ENCODE results near the gene GBX1.

The GBX1 gene

DNA sequence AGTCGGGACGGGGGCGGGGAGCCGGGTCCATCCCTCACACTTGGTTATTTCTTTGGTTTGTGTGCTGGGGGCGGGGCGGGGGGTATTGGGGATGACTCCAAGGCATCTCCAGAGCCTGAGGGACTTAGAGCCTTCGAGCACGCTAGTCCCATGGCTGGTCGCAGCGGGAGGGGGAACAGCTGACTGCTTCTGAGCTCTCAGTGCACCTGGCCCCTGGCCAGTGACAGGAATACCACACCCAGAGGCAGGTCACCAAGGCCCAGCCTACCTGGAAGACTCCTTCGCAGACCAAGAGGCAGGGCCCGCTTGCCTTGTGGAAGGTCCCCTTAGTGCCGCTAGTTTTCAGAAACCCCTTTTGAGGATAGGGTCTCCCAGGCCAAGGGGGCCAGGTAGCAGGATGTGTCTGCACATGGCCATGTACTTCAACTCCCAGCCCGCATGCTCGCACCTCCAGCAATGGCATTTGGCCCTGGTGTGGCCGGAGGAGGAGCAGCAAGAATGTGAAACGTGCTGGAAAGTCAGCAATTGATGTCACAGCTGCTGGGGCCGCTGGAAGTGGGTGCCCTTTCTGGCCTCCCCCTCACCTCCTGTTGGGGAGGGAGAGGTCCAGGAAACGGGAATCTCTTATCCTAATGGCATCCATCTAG, 40.9 kb downstream of the GBX1 start:
- no peak for DNase-seq (ENCODE audit: low spot score)

DNA sequence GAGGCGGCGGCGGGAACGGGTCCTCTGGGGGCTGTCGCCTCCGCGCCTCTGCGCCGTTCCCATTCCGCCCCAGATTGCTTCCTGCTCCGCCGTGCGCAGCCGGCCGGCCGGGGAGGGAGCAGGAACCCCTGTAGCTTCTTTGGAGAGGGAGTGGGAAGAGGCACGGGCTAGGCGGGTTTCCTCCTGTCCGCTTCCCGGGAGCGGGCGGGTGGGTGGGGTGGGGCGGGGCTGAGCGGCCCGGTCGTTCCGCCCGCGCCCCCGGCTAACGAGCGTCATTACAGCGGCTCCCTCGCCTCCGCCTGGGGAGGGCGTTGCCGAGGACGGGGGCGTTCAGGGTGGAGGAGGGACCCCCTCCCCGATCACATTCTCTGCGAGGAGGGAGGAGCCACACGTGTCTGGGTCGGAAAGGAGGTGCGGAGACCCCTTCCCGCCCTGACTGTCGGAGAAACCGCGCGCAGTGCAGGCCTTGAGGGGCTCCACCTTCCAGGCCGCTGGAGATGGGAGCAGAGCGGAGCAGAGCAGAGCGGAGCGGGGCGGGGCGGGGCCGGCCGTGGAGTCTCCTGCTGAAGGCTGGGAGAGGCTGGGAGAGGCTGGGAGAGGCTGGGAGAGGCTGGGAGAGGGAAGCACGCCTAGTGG, 41.5 kb downstream of the GBX1 start:
- no peak for DNase-seq (ENCODE audit: low spot score)

- DNase-seq (ENCODE audit: low spot score): no peak
These were observed 42.0 kb downstream of the GBX1 start for GRCh38 chr7:151125470-151125845.

- no peak for DNase-seq (ENCODE audit: low spot score)
These were observed 42.5 kb downstream of the GBX1 start for GRCh38 chr7:151124899-151125399.

GRCh38 chr7:151124481-151124880, 43.0 kb downstream of the GBX1 start:
- no peak for DNase-seq (ENCODE audit: low spot score)

DNA sequence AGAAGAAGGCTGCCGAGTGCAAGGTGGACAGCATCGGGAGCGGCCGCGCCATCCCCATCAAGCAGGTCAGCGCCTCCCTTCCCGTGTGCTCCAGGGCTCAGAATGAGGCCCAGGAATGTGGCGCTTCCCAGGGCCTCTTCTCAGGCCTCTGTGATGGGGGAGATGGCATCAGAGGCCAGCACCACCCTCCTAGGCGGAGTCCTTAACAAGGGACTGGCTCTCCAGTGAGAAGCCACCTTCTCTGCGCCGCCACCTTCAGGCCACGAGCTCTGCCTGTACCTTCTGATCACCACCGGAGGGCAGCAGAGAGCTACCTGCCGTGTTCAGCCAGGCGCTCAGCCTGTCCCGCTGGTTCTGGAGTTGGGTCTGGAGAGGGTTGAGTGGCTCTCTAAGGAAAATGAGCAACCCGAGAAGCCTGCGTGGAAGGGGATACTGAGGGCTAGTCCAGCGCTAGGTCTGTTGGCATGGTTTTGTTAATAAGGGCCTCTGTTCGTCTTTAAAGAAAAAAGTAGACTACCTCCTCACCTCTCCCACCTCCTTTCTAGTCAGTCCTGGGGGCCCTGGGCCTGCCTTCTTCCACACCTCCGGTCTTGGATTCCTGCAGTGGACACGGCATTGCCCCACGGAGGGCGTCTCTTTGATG, 43.6 kb downstream of the GBX1 start:
- peak; percentile 87 for DNase-seq (ENCODE audit: low spot score)

- no peak for DNase-seq (ENCODE audit: low spot score)
These were observed 44.2 kb downstream of the GBX1 start for GRCh38 chr7:151123158-151123821.

DNA sequence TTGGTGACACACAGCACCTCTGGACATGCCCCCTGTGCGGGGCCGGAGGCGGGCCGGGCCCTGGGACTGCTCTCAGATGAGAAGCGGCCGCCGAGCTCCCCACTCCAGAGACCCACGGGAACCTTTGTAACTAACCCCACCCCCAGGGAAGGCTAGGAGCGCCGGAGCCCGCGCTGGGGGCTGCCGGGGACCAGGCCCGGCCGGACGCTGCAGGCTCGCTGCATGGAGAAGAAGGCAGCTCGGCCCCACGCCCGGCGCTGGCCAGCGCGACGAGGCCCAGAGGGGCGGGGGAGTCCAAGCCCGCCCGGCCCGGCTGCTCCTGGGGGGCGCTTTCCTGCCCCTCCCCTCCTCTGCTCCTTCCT, 44.7 kb downstream of the GBX1 start:
- DNase-seq (ENCODE audit: low spot score): no peak

GRCh38 chr7:151122276-151122675, 45.2 kb downstream of the GBX1 start:
- DNase-seq (ENCODE audit: low spot score): no peak

DNA sequence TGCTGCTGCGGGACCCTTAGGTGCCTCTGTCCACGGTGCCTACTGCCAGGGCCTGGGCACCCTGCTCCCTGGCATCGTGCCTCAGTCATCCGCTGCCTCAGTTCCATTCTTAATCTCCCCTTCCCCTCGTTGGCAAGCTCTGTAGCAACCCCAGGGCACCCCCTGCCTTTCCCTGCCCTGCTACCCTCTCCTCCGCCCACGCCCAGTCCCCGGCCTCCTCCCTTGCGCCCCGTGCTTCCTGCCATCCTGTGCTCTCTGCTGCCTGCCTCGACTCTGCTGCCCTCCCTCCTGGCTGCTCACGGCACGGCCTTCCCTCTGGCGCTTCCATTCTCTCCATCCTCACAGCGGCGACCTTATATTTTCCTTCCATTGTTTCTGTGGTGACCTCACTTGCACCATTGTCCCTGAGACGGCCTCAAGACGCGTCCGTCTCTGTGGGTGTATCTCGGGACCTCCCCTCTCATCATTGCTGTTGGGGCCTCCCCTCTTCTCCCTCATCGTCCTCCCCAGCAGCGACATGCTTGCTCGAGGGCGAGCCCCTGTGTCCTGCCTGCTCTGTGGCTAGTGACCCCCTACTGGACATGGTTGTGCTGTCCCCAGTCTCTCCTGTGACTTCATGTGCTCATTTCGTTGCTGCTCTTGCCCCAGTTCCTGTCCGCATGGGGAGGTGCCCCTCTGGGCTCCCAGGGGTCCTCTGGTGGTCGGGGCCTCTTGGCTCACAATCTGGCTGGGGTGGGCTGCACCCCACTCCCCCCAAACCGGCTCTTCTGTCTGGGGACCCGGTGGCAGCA, 45.9 kb downstream of the GBX1 start:
- DNase-seq (ENCODE audit: low spot score): no peak

- no peak for DNase-seq (ENCODE audit: low spot score)
These were observed 46.6 kb downstream of the GBX1 start for GRCh38 chr7:151120896-151121295.

- no peak for DNase-seq (ENCODE audit: low spot score)
These were observed 47.6 kb downstream of the GBX1 start for GRCh38 chr7:151119902-151120301.

DNA sequence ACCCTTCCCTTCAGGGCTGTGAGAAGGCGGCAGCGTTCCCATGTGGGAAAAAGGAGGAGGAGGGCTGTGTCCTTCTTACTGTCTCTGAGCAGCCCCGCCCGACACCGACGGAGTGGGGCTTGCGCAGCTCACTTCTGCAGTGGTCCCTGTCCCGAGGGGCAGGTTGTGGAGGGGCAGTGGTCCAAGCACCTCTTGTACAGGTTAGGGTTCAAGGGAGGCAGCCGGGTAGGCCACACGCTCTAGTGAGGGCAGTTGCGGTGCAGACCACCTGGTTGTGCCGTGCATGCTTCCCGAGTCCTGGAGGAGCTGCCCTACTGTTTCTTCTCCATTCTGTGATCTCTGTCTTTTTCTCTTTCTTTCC, 48.5 kb downstream of the GBX1 start:
- DNase-seq (ENCODE audit: low spot score): no peak

DNA sequence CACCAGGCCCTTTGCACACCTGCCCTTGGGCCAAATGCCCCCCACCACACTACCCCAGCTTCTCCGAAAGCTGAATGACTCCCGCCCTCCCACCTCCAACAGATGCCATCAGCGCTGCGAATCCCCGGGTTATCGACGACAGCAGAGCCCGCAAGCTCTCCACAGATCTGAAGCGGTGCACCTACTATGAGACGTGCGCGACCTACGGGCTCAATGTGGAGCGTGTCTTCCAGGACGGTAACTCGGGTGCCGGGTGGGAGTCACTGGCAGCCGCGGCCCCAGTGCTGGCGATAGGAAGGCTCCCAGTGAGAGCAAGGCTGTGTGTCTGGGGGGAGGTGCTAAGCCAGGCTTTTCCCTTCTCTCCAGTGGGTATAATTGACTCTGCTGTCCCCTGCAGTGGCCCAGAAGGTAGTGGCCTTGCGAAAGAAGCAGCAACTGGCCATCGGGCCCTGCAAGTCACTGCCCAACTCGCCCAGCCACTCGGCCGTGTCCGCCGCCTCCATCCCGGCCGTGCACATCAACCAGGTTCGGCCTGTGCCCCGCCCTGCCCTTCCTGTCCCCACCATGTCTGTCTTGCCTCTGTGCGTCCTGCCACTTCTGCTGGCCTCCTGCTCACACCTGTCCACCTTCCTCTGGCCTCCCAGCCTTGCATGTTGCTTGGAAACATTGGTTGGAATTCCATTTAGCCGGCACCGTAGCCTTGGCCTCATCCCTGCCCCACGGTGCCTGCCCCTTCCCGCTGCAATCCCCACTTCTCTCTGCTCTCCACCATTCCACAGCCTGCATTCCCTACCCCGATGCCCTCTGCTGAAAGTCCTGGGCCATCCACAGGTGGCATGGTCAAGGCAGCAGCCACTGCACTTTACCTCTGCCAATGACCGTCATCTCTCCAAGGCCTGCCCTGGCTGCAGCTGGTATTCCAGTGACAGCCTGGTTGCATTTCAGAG, 49.1 kb downstream of the GBX1 start:
- DNase-seq (ENCODE audit: low spot score): no peak

DNA sequence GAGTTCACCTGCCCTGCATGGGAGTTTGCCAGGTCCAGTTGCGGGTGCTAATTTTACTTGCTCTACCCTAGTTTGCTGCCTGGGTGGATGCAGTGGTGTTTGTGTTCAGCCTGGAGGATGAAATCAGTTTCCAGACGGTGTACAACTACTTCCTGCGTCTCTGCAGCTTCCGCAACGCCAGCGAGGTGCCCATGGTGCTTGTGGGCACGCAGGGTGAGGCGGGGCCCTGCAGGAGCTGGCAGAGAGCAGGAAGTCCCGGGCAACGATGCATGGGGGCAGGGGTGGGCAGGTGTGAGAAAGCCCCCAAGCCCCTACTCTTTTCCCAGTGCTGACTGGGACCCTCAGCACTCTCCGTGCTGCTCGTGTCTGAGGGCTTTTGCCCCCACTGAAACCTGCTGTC, 49.9 kb downstream of the GBX1 start:
- DNase-seq (ENCODE audit: low spot score): no peak

DNA sequence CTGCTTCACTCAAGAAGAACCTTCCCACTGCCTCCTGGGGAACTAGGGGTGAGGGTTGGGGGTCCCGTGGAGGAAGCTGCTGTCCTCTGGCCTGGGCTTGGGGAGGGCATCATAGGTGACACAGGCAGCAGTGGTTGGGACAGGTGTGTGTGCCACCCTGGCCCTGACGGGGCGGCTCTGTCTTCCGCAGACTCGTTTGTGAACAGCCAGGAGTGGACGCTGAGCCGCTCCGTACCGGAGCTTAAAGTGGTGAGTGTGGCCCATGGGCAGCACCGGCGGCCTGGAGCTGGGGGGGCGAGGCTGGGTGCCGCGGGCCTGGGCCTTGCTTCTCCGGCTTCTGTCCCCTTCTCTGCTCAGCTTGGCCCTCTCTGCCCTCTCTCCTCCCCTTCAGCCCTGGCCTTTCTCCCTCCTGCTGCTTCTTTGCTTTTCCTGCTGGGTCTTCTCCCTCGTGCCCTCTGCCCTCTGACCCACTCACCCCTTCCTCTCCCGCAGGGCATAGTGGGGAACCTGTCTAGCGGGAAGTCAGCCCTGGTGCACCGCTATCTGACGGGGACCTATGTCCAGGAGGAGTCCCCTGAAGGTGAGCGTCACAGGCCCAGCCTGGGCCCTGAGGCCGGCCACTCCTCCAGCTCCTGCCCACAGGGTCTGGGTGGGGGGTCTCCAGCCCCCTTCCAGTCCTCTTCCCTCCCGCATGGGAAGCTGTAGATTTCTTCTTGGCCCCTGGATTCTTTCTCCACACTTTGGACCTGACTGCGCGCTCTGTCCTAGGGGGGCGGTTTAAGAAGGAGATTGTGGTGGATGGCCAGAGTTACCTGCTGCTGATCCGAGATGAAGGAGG, 50.7 kb downstream of the GBX1 start:
- no peak for DNase-seq (ENCODE audit: low spot score)

GRCh38 chr7:151115836-151116418, 51.6 kb downstream of the GBX1 start:
- DNase-seq (ENCODE audit: low spot score): no peak

GRCh38 chr7:151115121-151115835, 52.2 kb downstream of the GBX1 start:
- DNase-seq (ENCODE audit: low spot score): no peak
